HL-60/S4 treated with phorbol 12-myristate 13-acetate at 8.2 ng/mL for 4 days and 3 days (cell line): ENCODE measurements around the gene MYF5.

Experiments used
- in situ Hi-C: fragments of 300-500 bp; cut with MboI; formaldehyde crosslinking; loops from 2 replicates; pipeline ENCODE4 v1.15.0; 2022; ENCODE audit warnings: low sequenced_read_pairs

The MYF5 gene

DNA sequence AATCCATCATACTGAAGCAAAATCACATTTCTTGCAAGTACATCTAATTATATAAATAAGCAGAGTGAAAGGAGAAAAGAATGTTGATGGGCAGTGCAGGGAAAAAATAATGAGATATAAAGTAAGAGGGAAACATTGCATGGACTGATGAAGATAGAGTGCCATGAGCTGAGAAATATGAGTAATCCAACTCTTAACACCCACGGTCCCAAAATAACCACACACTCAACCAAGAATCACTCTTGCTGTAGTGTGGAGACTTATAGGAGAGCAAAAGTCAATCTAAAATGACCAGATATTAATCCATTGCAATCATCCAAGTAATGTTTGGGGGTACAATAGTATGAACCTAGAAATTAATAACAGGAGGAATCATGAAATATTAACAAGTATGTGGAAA, 40.2 kb downstream of the MYF5 start:
- in situ Hi-C loops: no loop called here

DNA sequence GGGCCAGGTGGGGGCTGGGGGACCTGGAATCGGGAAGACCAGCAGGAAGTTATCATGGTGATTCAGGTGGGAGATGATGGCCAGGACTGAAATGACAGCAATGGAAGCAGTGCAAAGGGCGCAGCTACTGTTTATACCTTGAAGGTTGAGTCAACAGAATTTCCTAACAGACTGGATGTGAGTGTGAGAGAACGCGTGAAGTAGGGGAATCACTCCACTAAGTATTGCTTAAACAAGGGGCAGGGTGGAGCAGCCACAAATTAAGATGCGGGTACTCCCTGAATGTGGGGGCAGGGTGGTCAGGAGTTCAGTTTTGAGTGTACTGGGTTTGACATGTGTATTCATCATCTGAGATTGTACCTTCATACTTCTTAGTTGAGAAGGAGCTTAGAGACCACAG, 45.1 kb downstream of the MYF5 start:
- in situ Hi-C loops: no loop called here

- in situ Hi-C loops: no loop called here
Observed at GRCh38 chr12:80763874-80764273, 47.2 kb downstream of the MYF5 start.

- in situ Hi-C loops: no loop called here
Observed at GRCh38 chr12:80766210-80766609, 49.5 kb downstream of the MYF5 start.

DNA sequence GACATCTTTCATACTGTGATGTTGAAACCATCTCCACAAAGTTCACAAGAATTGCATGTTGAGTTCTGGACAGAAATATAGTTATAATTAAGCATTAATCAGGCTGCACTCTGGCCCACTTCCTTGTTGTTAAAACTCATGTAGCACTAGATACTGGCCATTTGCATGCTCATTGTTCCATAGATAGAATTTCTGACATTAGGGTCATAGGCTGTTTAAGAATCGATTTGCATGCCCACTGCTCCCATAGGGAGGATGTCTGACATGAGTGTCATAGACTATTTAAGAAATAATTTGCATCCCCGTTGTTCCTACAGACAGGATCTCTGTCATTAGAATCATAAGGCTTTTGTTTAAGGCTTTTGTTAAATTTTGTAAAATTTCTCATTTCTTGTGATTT, 50.2 kb downstream of the MYF5 start:
- in situ Hi-C loops: no loop called here
